T-helper 1 cell treated with Interleukin-12 subunit alpha and Interleukin-12 subunit beta and Interleukin-4 antibody, amounts not matched to agents 30 μg/mL and 1 μg/mL, for 36 hours (primary cell): ENCODE data around the gene CACNA1C.

Experiments used
- H3K27ac Mint-ChIP-seq: one replicate; pipeline ENCODE4 v1.8.0; 2021; ENCODE audit warnings: mild to moderate bottlenecking, mixed read lengths
- H3K27me3 Mint-ChIP-seq: one replicate; pipeline ENCODE4 v1.8.0; 2021; ENCODE audit warnings: low read depth, mixed read lengths
- H3K36me3 Mint-ChIP-seq: one replicate; pipeline ENCODE4 v1.8.0; 2021; ENCODE audit warnings: low read depth, mixed read lengths
- H3K4me1 Mint-ChIP-seq: one replicate; pipeline ENCODE4 v1.8.0; 2021; ENCODE audit warnings: low read depth, mixed read lengths
- H3K4me3 Mint-ChIP-seq: one replicate; pipeline ENCODE4 v1.8.0; 2021; ENCODE audit warnings: mild to moderate bottlenecking, moderate library complexity, mixed read lengths
- H3K9me3 Mint-ChIP-seq: one replicate; pipeline ENCODE4 v1.8.0; 2021; ENCODE audit warnings: mixed read lengths

CACNA1C gene

DNA sequence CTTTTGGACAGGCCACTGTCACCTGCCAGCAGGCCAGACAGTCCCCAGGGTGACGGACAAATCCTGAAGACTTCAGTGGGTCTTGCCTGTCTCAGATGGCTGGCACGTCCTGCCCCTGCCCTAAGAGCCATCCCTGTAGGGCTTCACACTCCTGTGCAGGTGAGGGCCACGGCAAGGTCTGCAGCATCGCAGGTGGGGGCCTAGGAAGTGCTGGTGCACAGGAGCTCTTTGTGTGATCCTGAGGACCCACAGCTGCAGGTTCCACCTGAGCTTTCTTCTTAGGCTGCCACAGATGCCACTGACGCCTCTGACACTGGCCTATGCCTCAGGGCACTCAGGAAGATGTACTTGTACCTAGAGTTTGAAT lies 633.5 kb downstream of the CACNA1C start:
- H3K9me3 Mint-ChIP-seq, result peaks cover 4% of the 10 kb centered on the region
- H3K27me3 Mint-ChIP-seq, result peaks cover 3% of the 10 kb centered on the region
- H3K4me1 Mint-ChIP-seq, result peaks cover 15% of the 10 kb centered on the region
- H3K4me3 Mint-ChIP-seq, result no peak overlapping the region
- H3K27ac Mint-ChIP-seq, result no peak overlapping the region
- H3K36me3 Mint-ChIP-seq, result peaks cover 4% of the 10 kb centered on the region

DNA sequence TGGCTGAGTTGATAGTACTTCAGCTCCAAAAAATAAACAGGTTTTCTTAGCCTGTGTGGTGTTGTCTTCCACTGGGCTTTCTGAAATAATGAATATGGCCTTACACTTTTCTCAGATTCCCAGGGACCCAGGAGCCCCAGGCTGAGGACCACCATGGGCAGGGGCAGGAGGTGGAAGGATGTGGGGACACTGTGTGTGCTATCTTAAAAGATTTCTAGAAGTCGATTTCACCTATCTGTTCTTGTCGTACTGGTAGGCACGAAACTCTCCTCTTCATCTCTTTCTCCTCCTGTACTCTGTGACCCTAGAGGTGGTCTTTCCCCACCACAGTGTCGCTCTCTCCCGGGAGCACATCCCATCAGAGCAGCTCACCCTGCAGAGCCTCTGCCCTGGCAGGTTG lies 634.3 kb downstream of the CACNA1C start:
- Mint-ChIP-seq H3K36me3 (peaks cover 4% of the 10 kb centered on the region), H3K4me3 (no peak overlapping the region), H3K27me3 (peaks cover 3% of the 10 kb centered on the region), H3K27ac (no peak overlapping the region), H3K4me1 (peaks cover 19% of the 10 kb centered on the region), H3K9me3 (peaks cover 4% of the 10 kb centered on the region)

DNA sequence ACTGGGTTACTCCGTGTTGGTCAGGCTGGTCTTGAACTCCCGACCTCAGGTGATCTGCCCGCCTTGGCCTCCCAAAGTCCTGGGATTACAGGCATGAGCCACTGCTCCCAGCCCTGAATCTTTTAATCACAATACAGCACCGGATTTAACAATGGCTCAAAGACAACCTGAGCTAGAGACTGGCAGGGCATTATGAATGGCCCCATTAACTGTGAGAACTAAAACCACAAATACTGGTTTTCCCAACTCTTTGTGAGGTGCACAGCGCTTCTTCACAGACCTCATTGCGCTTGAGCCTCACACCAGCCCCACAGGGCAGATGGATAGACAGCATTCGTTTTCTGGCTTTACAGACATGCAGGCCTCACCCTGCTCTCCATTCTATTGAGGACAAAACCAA lies 634.9 kb downstream of the CACNA1C start:
- Mint-ChIP-seq H3K36me3 (peaks cover 3% of the 10 kb centered on the region), H3K9me3 (peaks cover 2% of the 10 kb centered on the region), H3K4me3 (no peak overlapping the region), H3K4me1 (peaks cover 21% of the 10 kb centered on the region), H3K27me3 (peaks cover 3% of the 10 kb centered on the region), H3K27ac (no peak overlapping the region)

DNA sequence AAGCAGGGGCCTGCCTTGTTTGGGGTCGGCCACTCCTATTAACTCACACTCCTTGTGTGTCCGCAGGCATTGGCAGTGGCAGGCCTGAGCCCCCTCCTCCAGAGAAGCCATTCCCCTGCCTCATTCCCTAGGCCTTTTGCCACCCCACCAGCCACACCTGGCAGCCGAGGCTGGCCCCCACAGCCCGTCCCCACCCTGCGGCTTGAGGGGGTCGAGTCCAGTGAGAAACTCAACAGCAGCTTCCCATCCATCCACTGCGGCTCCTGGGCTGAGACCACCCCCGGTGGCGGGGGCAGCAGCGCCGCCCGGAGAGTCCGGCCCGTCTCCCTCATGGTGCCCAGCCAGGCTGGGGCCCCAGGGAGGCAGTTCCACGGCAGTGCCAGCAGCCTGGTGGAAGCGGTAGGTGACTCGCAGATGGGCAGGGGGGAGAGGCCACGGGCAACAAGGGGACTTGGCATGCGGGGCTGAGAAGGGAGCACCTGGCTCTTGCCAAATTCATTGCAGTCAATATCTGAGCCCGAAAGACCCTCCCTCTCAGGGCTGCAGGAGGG lies 635.7 kb downstream of the CACNA1C start:
- Mint-ChIP-seq H3K36me3 (peaks cover 2% of the 10 kb centered on the region), H3K9me3 (no peaks in the 10 kb centered on the region), H3K27me3 (peaks cover 3% of the 10 kb centered on the region), H3K4me3 (peak overlapping the region; percentile 0), H3K27ac (no peak overlapping the region), H3K4me1 (peaks cover 27% of the 10 kb centered on the region)

- Mint-ChIP-seq H3K4me3 (peak overlapping the region; percentile 40), H3K9me3 (no peaks in the 10 kb centered on the region), H3K27ac (peak overlapping the region; percentile 17), H3K27me3 (peaks cover 11% of the 10 kb centered on the region), H3K4me1 (peaks cover 30% of the 10 kb centered on the region), H3K36me3 (peaks cover 4% of the 10 kb centered on the region)
Measured at GRCh38 chr12:2689393-2689792, 636.6 kb downstream of the CACNA1C start.

DNA sequence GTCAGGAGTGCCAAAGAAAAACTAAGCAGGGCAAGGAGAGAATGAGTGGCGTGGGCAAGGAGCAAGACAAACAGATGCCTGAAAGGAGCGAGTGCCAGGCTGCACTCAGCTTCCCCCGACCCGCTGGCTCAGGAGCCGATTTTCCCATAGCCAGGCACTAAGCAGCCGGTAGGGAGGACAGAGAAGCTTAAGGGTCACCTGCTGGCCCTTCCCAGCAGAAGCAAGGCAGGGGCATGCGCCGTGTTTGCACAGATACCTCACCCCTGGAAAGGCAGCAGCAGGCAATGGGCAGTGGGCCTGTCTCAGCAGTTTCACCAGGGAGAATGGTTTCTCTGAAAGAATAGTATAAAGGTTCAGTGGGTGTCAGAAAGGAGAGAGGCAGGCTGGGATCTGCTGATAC lies 637.1 kb downstream of the CACNA1C start:
- Mint-ChIP-seq H3K36me3 (peaks cover 4% of the 10 kb centered on the region), H3K4me1 (peaks cover 30% of the 10 kb centered on the region), H3K9me3 (no peaks in the 10 kb centered on the region), H3K27me3 (peaks cover 15% of the 10 kb centered on the region), H3K4me3 (peak overlapping the region; percentile 40), H3K27ac (peak overlapping the region; percentile 17)

GRCh38 chr12:2690348-2691005 lies 637.7 kb downstream of the CACNA1C start:
- Mint-ChIP-seq H3K27me3 (peaks cover 18% of the 10 kb centered on the region), H3K4me1 (peaks cover 30% of the 10 kb centered on the region), H3K9me3 (no peaks in the 10 kb centered on the region), H3K27ac (peak overlapping the region; percentile 88), H3K36me3 (peaks cover 4% of the 10 kb centered on the region), H3K4me3 (peak overlapping the region; percentile 88)

DNA sequence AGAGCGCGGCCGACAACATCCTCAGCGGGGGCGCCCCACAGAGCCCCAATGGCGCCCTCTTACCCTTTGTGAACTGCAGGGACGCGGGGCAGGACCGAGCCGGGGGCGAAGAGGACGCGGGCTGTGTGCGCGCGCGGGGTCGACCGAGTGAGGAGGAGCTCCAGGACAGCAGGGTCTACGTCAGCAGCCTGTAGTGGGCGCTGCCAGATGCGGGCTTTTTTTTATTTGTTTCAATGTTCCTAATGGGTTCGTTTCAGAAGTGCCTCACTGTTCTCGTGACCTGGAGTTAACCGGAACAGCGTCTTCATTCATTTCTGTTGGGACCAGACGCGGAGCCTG lies 638.2 kb downstream of the CACNA1C start:
- Mint-ChIP-seq H3K36me3 (peaks cover 4% of the 10 kb centered on the region), H3K4me3 (peak overlapping the region; percentile 88), H3K4me1 (peaks cover 30% of the 10 kb centered on the region), H3K27me3 (peaks cover 21% of the 10 kb centered on the region), H3K27ac (peak overlapping the region; percentile 88), H3K9me3 (no peaks in the 10 kb centered on the region)

DNA sequence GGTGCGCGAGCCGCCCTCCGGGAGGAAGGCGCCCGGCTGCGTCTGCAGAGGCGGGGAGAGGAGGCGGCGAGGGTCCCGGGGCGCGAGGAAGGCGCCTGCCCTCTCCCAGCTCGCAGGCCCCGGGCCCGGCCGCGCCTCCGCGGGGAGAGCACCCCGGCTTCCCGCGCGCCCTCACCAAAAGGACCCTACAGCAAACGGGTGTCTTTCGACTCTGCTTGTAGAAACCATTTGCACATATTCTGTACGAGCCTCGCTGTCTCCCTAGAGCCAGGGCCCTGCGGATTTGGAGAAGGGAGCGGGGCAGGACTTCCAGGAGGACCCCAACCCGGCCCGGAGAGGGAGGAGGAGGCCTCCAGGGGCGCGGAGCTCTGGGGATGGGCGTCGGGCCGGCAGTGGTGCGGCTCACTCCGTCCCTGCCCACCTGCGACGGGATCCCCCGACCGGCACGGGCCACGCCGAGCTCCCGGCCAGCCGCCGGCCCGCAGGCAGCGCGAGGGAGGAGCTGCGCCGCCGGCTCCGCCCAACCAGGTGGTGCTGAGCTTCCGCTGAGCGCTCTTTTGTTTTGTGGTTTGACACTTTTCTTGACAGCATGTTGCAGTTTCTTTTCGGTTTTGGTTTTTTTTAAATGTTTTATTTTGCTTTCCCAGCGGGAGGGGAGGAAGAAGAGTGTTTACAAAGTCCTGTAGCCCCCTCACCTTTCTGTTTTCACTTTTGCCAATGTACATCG lies 638.7 kb downstream of the CACNA1C start:
- Mint-ChIP-seq H3K27me3 (peaks cover 26% of the 10 kb centered on the region), H3K4me1 (peaks cover 30% of the 10 kb centered on the region), H3K27ac (peak overlapping the region; percentile 88), H3K36me3 (peaks cover 4% of the 10 kb centered on the region), H3K9me3 (no peaks in the 10 kb centered on the region), H3K4me3 (peak overlapping the region; percentile 88)

GRCh38 chr12:2692080-2692479 lies 639.3 kb downstream of the CACNA1C start:
- no peaks in the 10 kb centered on the region for H3K9me3 Mint-ChIP-seq
- H3K4me3 Mint-ChIP-seq, result peak overlapping the region; percentile 84
- H3K27me3 Mint-ChIP-seq, result peaks cover 28% of the 10 kb centered on the region
- peaks cover 4% of the 10 kb centered on the region for H3K36me3 Mint-ChIP-seq
- peaks cover 30% of the 10 kb centered on the region for H3K4me1 Mint-ChIP-seq
- peak overlapping the region; percentile 82 for H3K27ac Mint-ChIP-seq

DNA sequence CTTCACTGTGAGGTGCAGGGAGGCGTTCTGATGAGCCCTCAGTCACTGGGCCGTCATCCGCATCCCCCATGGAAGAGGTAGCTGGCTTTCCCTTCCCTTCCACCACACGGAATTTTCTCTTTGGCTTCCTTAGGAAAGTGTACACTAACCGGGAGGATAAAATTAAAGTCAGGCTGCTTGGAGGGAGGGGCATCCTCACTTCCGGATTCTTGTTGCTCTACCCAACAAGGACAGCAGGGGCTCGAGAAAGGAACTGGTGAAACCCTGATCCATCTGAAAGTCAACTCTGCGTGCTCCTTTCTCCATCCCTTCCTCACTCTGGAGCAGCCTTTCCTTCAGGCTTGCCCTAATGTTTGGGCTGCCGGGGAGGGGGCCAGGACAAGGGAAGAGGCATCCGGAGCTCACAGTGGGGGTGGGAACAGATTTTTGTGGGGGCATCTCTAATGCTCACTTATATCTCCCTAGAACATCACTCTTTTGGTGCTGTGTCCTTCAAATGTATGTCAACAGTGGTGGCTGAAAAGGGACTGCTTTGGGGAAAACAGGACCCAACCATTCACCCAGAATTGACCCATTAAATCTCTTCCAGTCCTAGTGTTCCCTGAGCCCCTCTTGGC lies 640.6 kb downstream of the CACNA1C start:
- Mint-ChIP-seq H3K27me3 (peaks cover 37% of the 10 kb centered on the region), H3K27ac (no peak overlapping the region), H3K9me3 (no peaks in the 10 kb centered on the region), H3K36me3 (peaks cover 4% of the 10 kb centered on the region), H3K4me3 (peak overlapping the region; percentile 22), H3K4me1 (peaks cover 27% of the 10 kb centered on the region)

DNA sequence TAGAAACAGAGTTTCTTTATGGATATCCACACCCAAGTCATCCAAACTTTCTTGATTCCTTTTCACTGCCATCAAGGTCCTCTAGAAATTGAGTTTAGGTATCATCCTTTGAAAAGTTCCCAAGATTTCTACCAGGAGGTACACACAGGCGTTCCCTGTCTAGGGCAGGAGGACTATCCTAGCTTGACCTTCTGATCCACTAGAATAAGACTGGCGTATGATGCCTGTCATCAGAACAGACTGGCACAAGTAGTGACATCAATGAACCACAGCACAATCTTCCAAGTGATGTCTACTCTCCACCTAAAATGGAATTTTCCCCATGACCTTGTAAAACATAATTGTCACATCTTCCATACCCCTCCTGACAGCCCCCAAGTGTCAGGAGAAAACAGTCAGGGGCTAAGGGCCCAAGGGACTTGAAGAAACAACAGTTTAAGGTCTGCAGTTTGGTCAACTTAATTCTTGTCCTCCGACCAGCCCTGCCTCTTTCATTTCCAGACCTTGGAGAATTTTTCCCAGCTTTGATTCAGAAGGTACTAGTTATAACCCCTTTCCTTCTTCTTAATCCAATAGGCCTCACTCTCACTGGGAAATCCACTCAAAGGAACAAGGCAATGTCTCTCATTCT lies 641.3 kb downstream of the CACNA1C start:
- Mint-ChIP-seq H3K9me3 (no peaks in the 10 kb centered on the region), H3K27ac (no peak overlapping the region), H3K4me1 (peaks cover 27% of the 10 kb centered on the region), H3K27me3 (peaks cover 45% of the 10 kb centered on the region), H3K36me3 (peaks cover 4% of the 10 kb centered on the region), H3K4me3 (peak overlapping the region; percentile 19)

DNA sequence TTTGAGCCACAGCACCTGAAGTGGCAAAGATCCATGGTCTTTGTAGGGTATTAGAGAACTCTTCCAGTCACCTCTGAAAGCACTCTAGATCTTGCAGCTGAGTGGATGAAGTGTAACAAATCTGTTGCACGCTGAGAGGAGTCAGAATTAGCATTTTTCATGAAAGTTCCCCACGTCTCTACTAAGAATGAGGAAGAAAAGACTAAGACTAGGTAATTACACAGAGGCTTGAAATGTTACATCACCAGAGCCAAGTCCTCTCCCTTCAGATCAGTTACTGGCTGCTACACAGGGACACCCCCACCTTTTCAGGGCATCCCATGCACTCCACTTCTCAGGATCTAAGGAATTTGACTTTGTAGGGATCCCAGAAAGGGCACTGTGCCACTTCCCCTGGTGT lies 643.3 kb downstream of the CACNA1C start:
- peaks cover 2% of the 10 kb centered on the region for H3K36me3 Mint-ChIP-seq
- H3K4me1 Mint-ChIP-seq, result peaks cover 19% of the 10 kb centered on the region
- peaks cover 53% of the 10 kb centered on the region for H3K27me3 Mint-ChIP-seq
- H3K27ac Mint-ChIP-seq, result no peak overlapping the region
- H3K9me3 Mint-ChIP-seq, result no peaks in the 10 kb centered on the region
- H3K4me3 Mint-ChIP-seq, result no peak overlapping the region

GRCh38 chr12:2697057-2697800 lies 644.4 kb downstream of the CACNA1C start:
- Mint-ChIP-seq H3K4me3 (no peak overlapping the region), H3K9me3 (no peaks in the 10 kb centered on the region), H3K27me3 (peaks cover 61% of the 10 kb centered on the region), H3K36me3 (peaks cover 2% of the 10 kb centered on the region), H3K4me1 (peaks cover 13% of the 10 kb centered on the region), H3K27ac (no peak overlapping the region)
